GM18868 (cell line): Measurements from ENCODE around the gene EIF4G1.

Experiments used
- ATAC-seq: cut with Tn5 transposase; IDR thresholded peaks from one replicate; pipeline ENCODE4 v1.9.1; 2021; ENCODE audit warnings: mild to moderate bottlenecking, moderate library complexity; ENCODE audit not compliant: unreplicated experiment

Gene EIF4G1

GRCh38 chr3:184361932-184362667 is 47.7 kb downstream of the EIF4G1 start:
- ATAC-seq = peak; percentile 5

- ATAC-seq = peak; percentile 87
Measured at GRCh38 chr3:184362668-184363546, 48.5 kb downstream of the EIF4G1 start.

- ATAC-seq = no peak
Measured at GRCh38 chr3:184366619-184367289, 52.3 kb downstream of the EIF4G1 start.

GRCh38 chr3:184368116-184368515 is 53.7 kb downstream of the EIF4G1 start:
- ATAC-seq = no peak

- no peak for ATAC-seq
Measured at GRCh38 chr3:184368586-184369183, 54.3 kb downstream of the EIF4G1 start.

- ATAC-seq = no peak
Measured at GRCh38 chr3:184371570-184372018, 57.2 kb downstream of the EIF4G1 start.

- ATAC-seq = no peak
Measured at GRCh38 chr3:184372296-184372821, 58.0 kb downstream of the EIF4G1 start.

GRCh38 chr3:184372911-184373310 is 58.5 kb downstream of the EIF4G1 start:
- no peak for ATAC-seq

GRCh38 chr3:184373422-184373821 is 59.0 kb downstream of the EIF4G1 start:
- ATAC-seq = no peak

- ATAC-seq = no peak
Measured at GRCh38 chr3:184375747-184376461, 61.5 kb downstream of the EIF4G1 start.

- no peak for ATAC-seq
Measured at GRCh38 chr3:184377374-184377773, 63.0 kb downstream of the EIF4G1 start.

GRCh38 chr3:184377882-184378445 is 63.6 kb downstream of the EIF4G1 start, which contains the start of gene THPO:
Gene THPO, minus strand, starts transcription at chr3:184378207. Its CDS starts 1,948 bp downstream, at chr3:184376259.
- ATAC-seq = no peak

- no peak for ATAC-seq
Measured at GRCh38 chr3:184378651-184379357, 64.4 kb downstream of the EIF4G1 start.

GRCh38 chr3:184379358-184380184 is 65.2 kb downstream of the EIF4G1 start, which contains the start of gene CHRD:
Gene CHRD, plus strand, starts transcription at chr3:184380054. Its CDS starts 265 bp downstream, at chr3:184380319.
- no peak for ATAC-seq

- no peak for ATAC-seq
Measured at GRCh38 chr3:184380185-184380626, 65.8 kb downstream of the EIF4G1 start.

GRCh38 chr3:184380627-184381260 is 66.3 kb downstream of the EIF4G1 start:
- ATAC-seq = no peak
